K562 (cell line): ENCODE measurements around the gene TRMT1L. TPM values are rescaled to one million over a fixed set of nuclear protein-coding genes. Genes with fewer than 3 reads are reported as not detected.

Source experiments
- ESRRB ChIP-seq: fragments of 250-450 bp; sonication (Bioruptor Pico); IDR thresholded peaks from 2 replicates; pipeline ENCODE4 v1.5.0; 2020; ENCODE audit warnings: mild to moderate bottlenecking, moderate library complexity, borderline replicate concordance
- GABPA ChIP-seq: fragments of 200-800 bp; sonication (Bioruptor generic); conservative IDR thresholded peaks from 2 replicates; pipeline ENCODE4 v1.6.1; 2016; ENCODE audit warnings: low read depth, missing genetic modification characterization, missing compliant biosample characterization
- HDGF ChIP-seq: fragments of 450-650 bp; IDR thresholded peaks from 2 replicates; pipeline ENCODE4 v1.6.1; 2016
- L3MBTL2 ChIP-seq: fragments of 450-650 bp; IDR thresholded peaks from 2 replicates; pipeline ENCODE4 v1.6.1; 2016; ENCODE audit warnings: mild to moderate bottlenecking, moderate library complexity
- NONO ChIP-seq, 2 experiments: fragments of 200-400 bp in 1 of 2; fragments of 450-650 bp in 1 of 2; formaldehyde crosslinking in 1 of 2; IDR thresholded peaks; 2 replicates each; pipeline ENCODE4 v1.6.1; 2017; ENCODE audit warnings: low read depth in 2 of 2, mild to moderate bottlenecking in 2 of 2, moderate library complexity in 2 of 2, low read length in 1 of 2
- TAF7 ChIP-seq: fragments of 450-650 bp; IDR thresholded peaks from 2 replicates; pipeline ENCODE4 v1.6.1; 2016; ENCODE audit warnings: missing genetic modification characterization, missing compliant biosample characterization
- polyA plus RNA-seq, 8 experiments: library from polyadenylated mRNA; depleted of rRNA in 4 of 8; stranded (reverse) in 5 of 8; unstranded in 3 of 8; fragments of >200 nt; fragmentation: Nextera tagmentation in 2 of 8; fragmentation: Illumina TruSeq in 1 of 8; extraction: Ambion mirVana in 2 of 8; extraction: Trizol in 1 of 8; gene quantifications; 2 replicates each; pipeline versions ENCODE4 v1.2.1 to v1.2.3, GENCODE V29; 2011 to 2014; ENCODE audit warnings: inconsistent platforms in 1 of 8, missing spikeins in 1 of 8
- total RNA-seq, 7 experiments: library from RNA; depleted of rRNA in 6 of 7; stranded (reverse); fragments of >200 nt in 6 of 7; fragmentation: Illumina TruSeq in 2 of 7; extraction: Trizol in 2 of 7; gene quantifications; 2 replicates each; pipeline versions ENCODE4 v1.2.1 to v1.2.3, GENCODE V29; 2011 to 2021; ENCODE audit warnings: low replicate concordance in 1 of 7
- TF ChIP-seq, protein P1 (sequence below): fragments of 450-650 bp; formaldehyde crosslinking; IDR thresholded peaks from 2 replicates; pipeline ENCODE4 v1.4.0; 2020; ENCODE audit warnings: mild to moderate bottlenecking, moderate library complexity
- TF ChIP-seq, protein P2 (sequence below): sonication (generic); formaldehyde crosslinking; IDR thresholded peaks from 2 replicates; pipeline ENCODE4 v1.8.0; 2023; ENCODE audit warnings: mild to moderate bottlenecking, missing genetic modification reagents
- TF ChIP-seq, protein P3 (sequence below): fragments of 450-650 bp; IDR thresholded peaks from 2 replicates; pipeline ENCODE4 v1.6.1; 2016

Gene TRMT1L
- total and polyA plus RNA-seq, 9 of the 15 experiments (the other 6 are each of a cell fraction or from before 2014, with no cell fraction given) = 6.4 to 88.9 (median 32.9) TPM

DNA sequence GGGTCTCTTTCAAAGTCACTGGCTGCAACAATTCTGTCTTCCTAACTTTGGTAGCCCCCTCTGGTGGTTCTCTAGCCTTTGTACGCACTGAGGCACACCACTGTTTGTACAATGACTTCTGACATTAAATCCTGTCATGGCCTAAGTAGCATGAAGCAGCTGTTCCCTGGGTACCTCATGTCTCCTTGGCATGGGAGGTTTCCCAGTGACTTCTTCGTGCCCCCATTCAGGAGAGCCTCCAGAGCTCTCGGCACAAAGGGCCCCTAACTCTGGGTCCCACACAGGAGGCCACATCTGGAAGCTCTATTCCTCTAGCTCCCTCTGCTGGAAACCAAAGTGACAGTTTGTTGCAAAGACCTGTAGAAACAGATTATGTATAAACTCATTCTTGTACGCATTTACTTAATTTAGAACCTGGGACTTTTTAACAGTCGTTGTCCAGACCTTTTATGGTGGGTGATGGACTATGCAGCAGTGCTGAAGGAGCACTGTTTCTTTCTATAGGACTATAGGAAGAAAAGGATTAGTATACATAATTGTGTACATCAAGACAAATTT, 13.6 kb upstream of the TRMT1L start (continued):
- TF ChIP-seq, protein P1, sequence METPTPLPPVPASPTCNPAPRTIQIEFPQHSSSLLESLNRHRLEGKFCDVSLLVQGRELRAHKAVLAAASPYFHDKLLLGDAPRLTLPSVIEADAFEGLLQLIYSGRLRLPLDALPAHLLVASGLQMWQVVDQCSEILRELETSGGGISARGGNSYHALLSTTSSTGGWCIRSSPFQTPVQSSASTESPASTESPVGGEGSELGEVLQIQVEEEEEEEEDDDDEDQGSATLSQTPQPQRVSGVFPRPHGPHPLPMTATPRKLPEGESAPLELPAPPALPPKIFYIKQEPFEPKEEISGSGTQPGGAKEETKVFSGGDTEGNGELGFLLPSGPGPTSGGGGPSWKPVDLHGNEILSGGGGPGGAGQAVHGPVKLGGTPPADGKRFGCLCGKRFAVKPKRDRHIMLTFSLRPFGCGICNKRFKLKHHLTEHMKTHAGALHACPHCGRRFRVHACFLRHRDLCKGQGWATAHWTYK (CRISPR knock-in tag) = 0 out of 2 replicates have a peak, but pooled peaks have one; percentile 20
- TF ChIP-seq, protein P2, sequence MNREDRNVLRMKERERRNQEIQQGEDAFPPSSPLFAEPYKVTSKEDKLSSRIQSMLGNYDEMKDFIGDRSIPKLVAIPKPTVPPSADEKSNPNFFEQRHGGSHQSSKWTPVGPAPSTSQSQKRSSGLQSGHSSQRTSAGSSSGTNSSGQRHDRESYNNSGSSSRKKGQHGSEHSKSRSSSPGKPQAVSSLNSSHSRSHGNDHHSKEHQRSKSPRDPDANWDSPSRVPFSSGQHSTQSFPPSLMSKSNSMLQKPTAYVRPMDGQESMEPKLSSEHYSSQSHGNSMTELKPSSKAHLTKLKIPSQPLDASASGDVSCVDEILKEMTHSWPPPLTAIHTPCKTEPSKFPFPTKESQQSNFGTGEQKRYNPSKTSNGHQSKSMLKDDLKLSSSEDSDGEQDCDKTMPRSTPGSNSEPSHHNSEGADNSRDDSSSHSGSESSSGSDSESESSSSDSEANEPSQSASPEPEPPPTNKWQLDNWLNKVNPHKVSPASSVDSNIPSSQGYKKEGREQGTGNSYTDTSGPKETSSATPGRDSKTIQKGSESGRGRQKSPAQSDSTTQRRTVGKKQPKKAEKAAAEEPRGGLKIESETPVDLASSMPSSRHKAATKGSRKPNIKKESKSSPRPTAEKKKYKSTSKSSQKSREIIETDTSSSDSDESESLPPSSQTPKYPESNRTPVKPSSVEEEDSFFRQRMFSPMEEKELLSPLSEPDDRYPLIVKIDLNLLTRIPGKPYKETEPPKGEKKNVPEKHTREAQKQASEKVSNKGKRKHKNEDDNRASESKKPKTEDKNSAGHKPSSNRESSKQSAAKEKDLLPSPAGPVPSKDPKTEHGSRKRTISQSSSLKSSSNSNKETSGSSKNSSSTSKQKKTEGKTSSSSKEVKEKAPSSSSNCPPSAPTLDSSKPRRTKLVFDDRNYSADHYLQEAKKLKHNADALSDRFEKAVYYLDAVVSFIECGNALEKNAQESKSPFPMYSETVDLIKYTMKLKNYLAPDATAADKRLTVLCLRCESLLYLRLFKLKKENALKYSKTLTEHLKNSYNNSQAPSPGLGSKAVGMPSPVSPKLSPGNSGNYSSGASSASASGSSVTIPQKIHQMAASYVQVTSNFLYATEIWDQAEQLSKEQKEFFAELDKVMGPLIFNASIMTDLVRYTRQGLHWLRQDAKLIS (CRISPR knock-in tag) = no peak
- TF ChIP-seq HDGF = peak; percentile 75; the same call in 1 of the 2 replicates
- TF ChIP-seq ESRRB (CRISPR knock-in tag) = no peak
- TF ChIP-seq, protein P3, sequence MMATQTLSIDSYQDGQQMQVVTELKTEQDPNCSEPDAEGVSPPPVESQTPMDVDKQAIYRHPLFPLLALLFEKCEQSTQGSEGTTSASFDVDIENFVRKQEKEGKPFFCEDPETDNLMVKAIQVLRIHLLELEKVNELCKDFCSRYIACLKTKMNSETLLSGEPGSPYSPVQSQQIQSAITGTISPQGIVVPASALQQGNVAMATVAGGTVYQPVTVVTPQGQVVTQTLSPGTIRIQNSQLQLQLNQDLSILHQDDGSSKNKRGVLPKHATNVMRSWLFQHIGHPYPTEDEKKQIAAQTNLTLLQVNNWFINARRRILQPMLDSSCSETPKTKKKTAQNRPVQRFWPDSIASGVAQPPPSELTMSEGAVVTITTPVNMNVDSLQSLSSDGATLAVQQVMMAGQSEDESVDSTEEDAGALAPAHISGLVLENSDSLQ = peak; percentile 56
- no peak for TF ChIP-seq TAF7 (tag)
- TF ChIP-seq L3MBTL2 = peak; percentile 54
- no peak for TF ChIP-seq GABPA (tag)
- peak in 1 of 2 experiments; percentile 69; a peak in 1 of 4 replicates for TF ChIP-seq NONO (IDR thresholded peaks at IDR 0.05; ENCODE audit: low read depth in 2 of 2, low read length in 1 of 2)
